ENCODE measurements around the gene DNAJC27.
"Not testable (repeated sequence)": the region's sequence is repeated elsewhere in the genome, so short reads cannot be mapped to it uniquely, and the experiment has no call there.

Gene DNAJC27

DNA sequence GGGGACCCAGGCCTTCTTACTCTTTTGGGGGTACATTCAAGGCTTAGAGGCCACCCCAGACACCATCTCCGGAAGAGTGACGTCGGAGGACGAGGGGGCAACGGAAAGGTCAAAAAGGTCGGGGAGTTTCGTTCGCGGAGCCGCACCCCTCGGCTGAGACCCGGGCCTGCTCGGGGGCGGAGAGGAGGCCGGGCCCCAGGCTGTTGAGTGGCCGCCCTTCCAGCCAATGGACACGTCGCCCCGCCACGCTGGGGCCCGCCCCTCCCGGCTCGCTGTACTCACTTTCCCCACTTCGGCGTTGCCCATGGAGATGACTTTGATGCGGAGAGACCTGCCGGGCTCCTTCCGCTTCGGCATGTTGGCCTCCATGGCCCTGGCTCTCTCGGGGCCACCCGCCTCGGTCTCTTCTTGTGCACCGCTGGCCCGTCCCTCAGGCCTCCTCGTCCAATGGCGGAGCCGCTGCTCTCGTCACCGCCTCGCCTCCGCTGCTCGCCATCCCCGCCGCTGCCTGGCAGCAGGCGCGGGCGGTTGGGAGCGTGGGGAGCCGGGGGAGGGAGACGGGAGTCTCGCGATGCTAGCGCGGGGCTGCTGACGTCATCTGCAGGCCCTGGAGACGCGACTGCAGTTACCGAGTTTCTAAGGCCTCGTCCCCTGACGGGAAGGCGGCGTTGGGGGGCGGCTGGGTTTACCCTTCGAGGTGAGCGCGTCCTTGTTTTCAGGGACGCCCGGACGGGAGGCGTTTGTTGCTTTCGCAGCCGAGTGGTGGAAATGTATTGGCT is at the start of gene DNAJC27:
Gene DNAJC27, minus strand, starts transcription at position 420 of the 779 bp plus-strand sequence. Its CDS starts 51 bp downstream, at position 369.
- DNase-seq (ENCODE audit: low spot score): peak; percentile 94

DNA sequence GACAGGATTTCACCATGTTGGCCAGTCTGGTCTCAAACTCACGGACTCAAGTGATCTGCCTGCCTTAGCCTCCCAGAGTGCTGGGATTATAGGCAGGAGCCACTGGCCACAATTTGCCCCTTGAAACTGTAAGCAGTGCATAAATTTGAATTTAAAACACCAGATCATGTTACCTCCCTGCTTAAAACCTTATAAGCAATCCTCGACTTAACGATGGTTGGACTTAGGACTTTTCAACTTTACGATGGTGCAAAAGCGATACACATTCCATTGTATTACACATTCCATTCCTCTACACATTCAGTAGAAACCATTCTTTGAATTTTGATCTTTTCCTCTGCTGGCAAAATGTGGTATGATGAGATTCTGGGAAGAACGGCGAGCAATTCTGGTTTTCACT is 46.9 kb upstream of the DNAJC27 start:
- no peak for DNase-seq (ENCODE audit: low spot score)

DNA sequence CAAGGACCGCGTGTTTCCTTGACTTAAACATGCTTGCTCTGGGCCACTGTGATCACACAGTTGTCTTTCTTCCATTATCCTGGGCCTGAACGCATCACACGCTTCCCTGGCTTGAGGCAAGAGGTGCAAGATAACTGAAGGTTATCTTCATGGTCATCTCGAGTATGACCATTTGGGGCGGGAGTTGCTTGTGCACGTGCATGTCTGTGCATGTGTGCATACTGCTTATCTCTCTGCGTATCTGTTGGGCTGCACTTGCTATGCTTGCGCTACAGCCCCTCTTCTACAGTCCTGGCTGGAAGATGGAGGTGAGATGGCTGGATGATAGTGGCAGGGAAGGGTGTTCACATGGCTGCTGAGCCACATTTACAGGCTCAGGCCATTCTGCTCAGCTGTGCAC is 42.9 kb upstream of the DNAJC27 start:
- DNase-seq (ENCODE audit: low spot score): no peak

- DNase-seq (ENCODE audit: low spot score): not testable (repeated sequence)
These were observed 39.6 kb upstream of the DNAJC27 start for GRCh38 chr2:25011342-25011741.

GRCh38 chr2:25009954-25010353 is 38.2 kb upstream of the DNAJC27 start:
- no peak for DNase-seq (ENCODE audit: low spot score)

DNA sequence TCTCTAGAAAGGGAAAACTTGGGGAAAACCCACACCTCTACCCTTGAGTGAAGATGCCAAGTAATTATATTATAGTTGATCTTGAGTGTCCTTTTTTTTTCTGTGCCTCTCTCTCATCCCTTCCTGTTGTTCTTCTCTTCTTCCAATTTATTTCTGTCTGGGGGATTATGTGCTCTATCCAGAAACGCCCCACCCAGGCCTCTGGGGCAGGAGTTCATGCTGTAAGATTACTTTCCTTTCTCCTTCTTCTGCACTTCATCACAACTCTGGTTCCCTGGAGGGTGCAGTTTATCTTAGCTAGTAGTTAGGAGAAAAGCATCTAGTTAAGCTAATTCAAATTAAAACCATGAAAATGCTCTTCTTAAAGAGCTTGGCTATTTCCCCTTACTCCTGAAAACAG is 30.3 kb upstream of the DNAJC27 start:
- no peak for DNase-seq (ENCODE audit: low spot score)

DNA sequence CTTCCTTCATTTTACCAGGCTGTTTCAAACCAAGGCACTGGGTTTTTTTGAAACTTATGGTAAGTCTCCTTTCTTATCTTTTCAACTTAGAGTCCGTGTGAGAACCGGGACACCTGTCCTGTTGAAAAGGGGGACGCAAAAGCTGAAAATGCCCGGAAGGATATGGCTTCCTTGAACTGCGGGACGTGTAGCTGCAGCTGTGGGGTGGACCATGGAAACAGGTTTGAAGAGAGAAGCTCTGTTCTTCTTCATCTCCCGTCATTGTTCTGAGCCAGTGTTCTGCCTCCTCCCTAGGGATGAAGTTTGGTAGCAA is 29.5 kb upstream of the DNAJC27 start:
- no peak for DNase-seq (ENCODE audit: low spot score)

DNA sequence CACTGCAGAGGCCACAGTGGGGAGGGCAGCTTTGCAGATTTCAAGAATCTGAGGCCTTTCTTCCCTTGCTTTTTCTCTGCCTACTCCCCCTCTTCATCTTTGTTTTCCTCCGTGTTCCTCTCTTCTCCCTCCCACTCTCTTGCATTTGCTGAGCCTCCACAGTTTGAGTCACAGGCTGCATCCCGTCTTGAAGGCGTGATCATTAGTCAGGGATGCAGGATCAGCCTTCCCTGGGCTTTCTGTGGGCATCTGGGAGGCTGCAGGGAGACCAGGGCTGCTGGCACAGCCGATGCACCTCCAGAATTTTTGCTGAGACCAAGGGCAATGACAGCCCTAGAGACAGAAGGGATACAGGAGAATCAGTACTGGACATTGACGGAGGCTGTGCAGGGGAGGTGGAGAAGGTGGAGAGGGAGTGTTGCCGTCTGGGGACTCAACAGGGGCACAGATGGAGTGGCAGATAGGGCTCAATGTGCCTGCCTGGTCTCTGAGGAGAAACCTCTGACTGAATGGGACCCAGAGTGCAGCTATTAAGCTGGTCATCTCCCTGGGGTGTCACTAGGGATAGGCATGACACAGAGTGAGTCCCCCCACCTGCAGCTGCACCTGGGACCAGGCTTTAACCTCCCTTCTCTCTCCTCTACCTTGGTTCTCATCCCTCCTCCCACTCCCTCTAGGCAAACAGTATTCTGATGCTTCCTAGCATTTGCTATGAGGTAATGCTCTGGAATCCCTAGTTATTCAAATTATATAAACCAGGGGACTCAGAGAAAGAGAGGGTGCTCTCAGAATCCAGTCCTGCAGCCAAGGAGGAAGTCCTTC is 29.0 kb upstream of the DNAJC27 start:
- peak; percentile 30 for DNase-seq (ENCODE audit: low spot score)

GRCh38 chr2:25000036-25000435 is 28.3 kb upstream of the DNAJC27 start:
- DNase-seq (ENCODE audit: low spot score): peak; percentile 32

- not testable (repeated sequence) for DNase-seq (ENCODE audit: low spot score)
These were observed 27.3 kb upstream of the DNAJC27 start for GRCh38 chr2:24999097-24999496.

GRCh38 chr2:24994146-24994724 is 22.5 kb upstream of the DNAJC27 start:
- no peak for DNase-seq (ENCODE audit: low spot score)

- DNase-seq (ENCODE audit: low spot score): no peak
These were observed 21.8 kb upstream of the DNAJC27 start for GRCh38 chr2:24993406-24994145.

GRCh38 chr2:24986372-24986771 is 14.6 kb upstream of the DNAJC27 start:
- DNase-seq (ENCODE audit: low spot score): no peak

GRCh38 chr2:24985511-24985910 is 13.8 kb upstream of the DNAJC27 start:
- DNase-seq (ENCODE audit: low spot score): no peak

DNA sequence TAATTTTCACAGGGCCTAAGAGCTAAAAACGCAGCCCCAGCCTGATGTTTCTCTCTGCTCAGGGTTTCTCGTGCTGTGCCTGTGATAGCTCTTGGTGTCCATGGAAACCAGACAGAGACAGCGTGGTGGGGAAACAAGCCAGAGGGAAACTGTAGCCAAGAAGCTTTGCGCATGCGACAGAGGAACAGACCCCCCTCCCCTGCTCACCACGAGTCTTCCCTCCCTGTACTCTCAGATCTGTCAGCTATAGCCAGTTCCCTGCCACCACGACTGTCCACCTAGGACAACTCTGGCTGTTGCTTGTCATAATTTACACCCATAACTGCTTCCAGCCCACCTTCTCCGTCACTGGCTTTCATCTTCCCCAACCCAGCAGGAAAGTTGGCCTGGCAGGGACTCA is 13.2 kb upstream of the DNAJC27 start:
- no peak for DNase-seq (ENCODE audit: low spot score)

- DNase-seq (ENCODE audit: low spot score): no peak
These were observed 9.8 kb upstream of the DNAJC27 start for GRCh38 chr2:24981411-24982136.

- DNase-seq (ENCODE audit: low spot score): no peak
These were observed 6.9 kb upstream of the DNAJC27 start for GRCh38 chr2:24978661-24979060.

GRCh38 chr2:24977631-24978030 is 5.9 kb upstream of the DNAJC27 start:
- DNase-seq (ENCODE audit: low spot score): no peak

- no peak for DNase-seq (ENCODE audit: low spot score)
These were observed 2.1 kb upstream of the DNAJC27 start for GRCh38 chr2:24973812-24974211.

DNA sequence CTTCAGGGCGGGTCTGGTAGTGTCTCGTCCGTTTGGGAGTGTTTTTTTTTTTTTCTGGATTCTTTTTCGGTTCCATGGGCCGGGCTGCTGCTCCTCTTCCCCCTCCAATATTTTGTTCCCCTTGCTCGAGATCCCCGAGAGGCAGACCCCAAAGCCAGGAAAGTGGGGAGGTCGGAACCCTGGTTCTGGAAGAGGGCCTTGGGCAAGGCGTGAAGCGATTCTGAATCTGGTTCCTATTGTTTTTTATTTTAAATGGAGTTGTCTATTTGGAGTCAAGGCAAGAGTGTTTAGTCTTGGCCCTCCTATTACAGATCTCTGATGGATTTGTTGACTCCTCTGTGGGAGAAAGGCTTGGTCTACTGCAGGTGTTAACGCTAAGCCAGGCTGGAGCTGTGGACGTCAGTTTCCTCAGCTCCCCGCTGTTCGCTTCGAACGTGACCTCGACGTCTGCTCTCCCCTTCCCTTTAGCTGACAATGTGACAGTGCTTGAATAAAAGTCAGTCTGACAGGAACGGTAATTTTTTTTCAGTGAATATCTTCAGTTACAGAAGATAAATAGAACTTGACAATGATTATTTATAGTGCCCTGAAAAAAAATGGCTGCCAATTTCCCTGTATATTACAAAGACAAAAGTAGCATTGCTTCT is 683 bp upstream of the DNAJC27 start:
- peak; percentile 24 for DNase-seq (ENCODE audit: low spot score)

DNA sequence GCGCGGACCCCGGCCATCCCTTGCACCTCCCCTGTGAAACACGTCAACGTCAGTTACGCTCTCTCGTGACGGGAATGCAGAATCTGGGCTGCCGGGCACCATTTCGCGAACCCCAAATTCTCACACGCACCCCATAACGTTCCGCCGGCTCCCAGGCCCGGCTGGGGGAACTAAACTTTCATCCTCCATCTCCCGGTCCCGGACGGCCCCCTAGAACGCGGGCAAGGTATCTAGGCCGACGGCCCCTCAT is 544 bp downstream of the DNAJC27 start:
- peak; percentile 6 for DNase-seq (ENCODE audit: low spot score)

All from kidney capillary endothelial cell (primary cell).